Measurements from ENCODE around the gene PHETA2.
"Not testable (repeated sequence)": the region's sequence is repeated elsewhere in the genome, so short reads cannot be mapped to it uniquely, and the experiment has no call there.

Gene PHETA2

DNA sequence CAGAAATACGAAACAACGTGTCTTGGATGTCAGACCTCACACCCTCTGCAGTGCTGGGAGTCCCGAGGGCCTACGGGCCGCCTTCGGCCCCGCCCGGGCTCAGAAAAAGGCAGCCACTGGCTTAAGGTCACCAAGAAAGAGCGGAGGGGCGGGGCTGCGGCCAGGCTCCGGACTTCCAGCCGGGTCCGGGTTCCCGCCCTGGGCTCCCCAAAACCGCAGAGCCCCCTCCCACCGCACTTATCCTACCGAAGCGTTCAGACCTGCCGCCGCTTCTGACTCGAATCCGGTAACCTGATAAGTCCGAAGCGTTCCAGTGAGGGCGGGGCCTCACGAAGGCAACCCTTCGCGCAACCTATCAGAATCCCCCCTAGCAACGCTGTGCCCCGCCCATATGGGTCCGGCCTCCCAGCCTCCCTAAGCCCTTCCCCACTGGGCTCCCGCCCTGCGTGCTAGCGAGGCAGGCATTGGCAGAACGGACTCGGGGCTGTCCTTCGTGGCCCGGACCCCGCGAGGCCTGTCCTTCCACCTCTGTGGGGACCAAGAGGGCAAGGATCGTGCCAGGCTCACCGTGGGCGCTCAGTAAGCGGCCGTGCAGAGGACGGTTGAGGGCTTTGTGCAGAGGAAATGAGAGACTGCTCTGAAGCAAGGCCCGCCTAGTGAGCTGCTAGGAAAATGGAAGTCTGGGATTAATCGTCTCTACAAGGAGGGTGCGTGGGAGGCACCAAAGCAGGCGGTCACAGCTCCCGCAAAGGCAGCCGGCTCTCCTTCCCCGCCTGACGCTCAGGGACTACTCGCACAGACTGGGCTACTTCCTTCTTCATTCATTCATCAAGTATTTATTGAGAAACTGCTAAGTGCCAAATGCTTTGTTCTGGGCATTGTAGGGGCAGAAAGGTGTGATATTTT lies 3.3 kb upstream of the PHETA2 start, which contains the start of gene NAGA:
TSS of gene NAGA (minus strand) at position 296 of the 906 bp plus-strand sequence. CDS start 515 bp downstream, outside the sequence.
- DNase-seq: peak; percentile 92

DNA sequence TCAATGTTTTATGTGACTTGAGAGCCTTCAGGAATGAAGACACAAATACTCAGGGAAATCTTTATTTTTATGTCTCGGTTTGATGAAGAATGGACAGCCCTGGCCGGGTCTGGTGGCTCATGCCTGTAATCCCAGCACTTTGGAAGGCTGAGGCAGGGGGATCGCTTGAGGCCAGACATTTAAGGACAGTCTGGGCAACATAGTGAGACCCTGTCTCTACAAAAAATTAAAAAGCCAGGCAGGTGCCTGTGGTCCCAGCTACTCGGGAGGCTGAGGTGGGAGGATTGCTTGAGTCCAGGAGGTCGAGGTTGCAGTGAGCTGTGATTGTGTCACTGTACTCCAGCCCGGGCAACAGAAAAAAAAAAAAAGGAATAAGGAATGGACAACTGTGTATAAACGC lies 2.5 kb upstream of the PHETA2 start:
- not testable (repeated sequence) for DNase-seq

DNA sequence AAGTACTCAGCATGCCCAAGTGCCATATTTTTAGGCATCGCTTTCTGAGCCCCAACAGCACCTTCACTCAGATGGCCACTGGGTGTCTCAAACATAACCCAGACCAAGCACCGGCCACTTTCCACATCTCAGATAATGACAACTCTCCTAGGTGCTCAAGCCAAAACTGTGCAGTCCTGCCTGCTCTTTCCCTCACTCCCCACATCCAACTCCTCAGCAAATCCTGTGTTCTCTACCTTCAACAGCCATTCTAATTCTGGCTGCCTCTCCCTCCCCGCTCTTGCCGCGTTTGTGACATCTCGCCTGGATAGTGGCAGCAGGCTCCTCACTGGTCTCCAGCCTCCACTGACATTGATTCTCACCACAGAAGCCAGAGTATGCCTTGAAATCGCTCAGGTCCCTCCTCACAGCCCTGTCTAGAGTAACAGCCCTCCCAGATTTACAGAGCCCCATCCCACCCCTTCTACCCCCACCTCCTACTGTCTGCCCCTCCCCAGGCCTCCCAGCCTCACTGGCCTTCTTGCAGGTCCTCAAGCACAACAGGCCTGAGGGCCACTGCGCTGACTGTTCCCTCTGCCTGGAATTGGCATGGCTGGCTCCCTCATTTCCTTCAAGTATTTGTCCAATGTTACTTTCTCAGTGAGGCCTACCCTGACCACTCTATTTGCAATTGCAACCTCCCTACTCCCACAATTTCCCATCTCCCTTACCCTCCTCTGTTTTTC lies 1.3 kb upstream of the PHETA2 start:
- no peak for DNase-seq

DNA sequence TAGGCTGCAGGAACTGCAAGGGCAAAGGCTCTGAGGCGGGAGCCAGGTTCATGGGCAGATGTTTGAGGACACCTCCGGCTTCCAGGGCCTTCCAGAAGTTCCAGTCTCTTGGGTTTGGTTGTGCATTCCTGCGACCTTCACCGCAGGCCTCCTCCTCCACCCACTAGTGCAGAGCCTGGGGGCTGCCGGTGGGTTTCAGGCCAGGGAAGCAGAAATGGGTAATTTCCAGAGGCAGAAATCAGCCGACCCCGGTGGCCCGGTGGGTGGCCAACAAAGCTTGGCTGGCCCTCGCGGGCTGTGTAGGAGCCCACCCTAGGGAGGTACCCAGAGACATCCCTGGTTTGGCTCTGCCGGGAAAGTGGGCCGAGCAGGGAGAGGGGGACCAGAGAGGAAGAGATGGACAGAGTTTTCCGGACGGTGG lies 417 bp upstream of the PHETA2 start:
- DNase-seq: no peak

DNA sequence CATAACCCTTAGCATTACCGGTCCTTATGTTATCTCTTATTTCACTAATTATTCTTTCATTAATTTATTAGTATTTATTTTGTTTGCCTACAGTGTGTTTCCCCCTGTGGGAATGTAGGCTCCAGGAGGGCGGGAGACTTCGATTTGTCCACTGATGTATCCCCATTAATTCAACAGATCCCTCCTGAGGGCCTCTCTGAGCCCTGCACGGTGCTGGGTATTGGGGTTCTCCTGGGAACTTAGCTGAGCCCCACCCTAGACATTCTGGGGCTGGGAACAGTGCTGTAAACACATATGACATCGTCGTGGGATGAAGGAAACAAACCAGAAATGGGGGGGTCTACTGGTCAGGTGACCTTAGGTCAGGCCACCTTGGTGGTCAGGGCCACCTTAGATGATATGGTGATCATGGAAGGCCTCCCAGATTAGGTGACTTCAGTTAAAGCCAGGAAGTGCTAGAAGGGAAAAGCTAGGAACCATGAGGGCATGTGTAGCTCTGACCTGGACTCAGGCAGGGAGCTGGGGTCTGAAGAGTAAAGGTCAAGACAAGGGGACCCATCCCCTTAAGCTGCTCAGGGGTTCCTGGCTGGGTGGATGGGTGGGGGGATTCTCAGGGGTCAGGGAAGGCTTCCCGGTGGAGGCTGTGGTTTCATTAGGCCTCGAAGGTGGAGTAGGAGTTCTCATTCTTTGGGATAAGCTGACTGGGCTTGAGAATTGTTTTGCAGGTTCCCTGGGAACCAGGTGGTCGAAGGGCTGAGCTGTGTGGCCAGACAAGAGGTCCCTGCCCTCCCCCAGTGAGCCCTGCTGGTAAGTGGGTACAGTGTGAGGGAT lies 1.0 kb downstream of the PHETA2 start:
- no peak for DNase-seq

DNA sequence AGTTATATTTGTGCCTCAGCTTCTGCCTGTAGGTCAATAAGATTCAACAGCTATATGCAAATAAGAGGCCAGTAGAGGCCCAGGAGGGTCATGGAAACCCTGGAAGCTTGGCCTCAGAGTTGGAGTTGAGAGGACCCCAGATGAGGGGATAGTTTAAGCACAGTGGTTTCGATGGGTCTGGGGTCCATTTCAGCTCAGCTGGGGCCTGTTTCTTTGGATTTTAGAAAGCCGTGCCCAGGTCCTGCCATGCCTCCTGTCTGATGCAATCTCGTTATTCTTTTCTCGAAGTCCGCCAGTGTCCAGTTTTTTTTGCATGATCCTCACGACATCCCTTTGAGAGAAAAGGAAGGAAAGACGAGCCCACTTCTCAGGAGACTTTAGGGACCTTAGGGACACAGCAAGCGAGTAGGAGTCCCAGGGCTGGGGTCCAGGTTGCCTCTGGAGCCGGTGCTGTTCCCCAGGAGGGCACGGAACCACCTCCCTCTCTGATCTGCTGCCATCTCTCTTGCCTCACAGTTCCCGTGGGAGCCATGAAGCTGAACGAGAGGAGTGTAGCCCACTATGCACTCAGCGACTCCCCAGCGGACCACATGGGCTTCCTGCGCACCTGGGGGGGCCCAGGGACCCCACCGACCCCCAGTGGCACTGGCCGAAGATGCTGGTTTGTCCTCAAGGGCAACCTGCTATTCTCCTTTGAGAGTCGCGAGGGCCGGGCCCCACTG lies 2.9 kb downstream of the PHETA2 start:
- DNase-seq: no peak

DNA sequence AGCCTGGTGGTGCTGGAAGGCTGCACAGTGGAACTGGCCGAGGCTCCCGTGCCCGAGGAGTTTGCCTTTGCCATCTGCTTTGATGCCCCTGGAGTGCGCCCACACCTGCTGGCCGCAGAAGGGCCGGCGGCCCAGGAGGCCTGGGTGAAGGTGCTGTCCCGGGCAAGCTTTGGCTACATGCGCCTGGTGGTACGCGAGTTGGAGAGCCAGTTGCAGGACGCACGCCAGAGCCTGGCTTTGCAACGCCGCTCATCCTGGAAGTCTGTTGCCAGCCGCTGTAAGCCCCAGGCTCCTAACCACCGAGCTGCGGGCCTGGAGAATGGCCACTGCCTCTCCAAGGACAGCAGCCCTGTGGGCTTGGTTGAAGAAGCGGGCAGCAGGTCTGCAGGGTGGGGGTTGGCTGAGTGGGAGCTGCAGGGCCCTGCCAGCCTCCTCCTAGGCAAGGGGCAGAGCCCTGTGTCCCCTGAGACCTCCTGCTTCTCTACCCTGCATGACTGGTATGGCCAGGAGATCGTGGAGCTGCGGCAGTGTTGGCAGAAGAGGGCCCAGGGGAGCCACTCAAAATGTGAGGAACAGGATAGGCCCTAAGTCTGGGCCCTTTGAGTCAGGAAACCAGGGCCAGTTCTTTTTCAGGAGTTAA lies 3.6 kb downstream of the PHETA2 start:
- DNase-seq: no peak

DNA sequence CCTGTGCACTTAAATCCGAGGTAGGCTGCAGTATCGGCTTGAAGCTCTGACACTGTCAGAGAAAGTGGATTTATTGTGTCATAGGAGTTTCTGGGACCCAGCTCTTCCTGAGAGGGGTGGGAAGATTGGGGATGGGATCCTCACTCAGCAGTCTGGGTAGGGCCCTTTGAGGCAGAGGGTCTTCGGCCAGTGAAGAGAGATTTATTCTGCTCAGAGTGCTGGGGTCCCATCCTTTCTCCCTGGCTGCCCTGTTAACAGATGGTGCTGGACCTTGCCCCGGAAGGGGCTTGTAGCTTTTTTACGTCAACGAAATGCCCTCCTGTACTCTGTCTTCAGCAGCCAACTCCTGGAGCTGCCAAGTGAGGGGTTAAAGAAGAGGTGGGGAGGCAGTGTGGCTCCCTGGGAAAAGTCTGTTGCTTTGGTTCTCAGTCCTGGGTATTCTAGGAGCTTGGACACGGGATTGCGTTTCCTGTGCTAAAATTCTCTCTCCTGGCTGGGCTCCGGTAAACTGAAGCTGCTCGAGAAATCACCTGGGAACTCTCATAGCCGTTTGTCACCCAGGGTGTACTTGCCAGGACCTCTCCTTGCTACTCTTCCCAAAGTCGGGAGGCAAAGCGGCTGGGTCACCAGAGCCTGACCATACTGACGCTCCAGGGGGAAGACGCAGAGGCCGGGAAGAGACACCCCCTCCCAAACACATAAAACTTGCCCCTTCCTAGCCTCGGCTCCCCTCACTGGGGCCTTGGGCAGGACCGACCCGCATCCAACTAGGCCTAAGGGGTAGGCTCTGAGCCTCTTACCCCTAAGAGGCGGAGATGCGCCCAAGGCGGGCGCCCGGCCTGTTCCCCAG lies 4.6 kb downstream of the PHETA2 start:
- DNase-seq: no peak

DNA sequence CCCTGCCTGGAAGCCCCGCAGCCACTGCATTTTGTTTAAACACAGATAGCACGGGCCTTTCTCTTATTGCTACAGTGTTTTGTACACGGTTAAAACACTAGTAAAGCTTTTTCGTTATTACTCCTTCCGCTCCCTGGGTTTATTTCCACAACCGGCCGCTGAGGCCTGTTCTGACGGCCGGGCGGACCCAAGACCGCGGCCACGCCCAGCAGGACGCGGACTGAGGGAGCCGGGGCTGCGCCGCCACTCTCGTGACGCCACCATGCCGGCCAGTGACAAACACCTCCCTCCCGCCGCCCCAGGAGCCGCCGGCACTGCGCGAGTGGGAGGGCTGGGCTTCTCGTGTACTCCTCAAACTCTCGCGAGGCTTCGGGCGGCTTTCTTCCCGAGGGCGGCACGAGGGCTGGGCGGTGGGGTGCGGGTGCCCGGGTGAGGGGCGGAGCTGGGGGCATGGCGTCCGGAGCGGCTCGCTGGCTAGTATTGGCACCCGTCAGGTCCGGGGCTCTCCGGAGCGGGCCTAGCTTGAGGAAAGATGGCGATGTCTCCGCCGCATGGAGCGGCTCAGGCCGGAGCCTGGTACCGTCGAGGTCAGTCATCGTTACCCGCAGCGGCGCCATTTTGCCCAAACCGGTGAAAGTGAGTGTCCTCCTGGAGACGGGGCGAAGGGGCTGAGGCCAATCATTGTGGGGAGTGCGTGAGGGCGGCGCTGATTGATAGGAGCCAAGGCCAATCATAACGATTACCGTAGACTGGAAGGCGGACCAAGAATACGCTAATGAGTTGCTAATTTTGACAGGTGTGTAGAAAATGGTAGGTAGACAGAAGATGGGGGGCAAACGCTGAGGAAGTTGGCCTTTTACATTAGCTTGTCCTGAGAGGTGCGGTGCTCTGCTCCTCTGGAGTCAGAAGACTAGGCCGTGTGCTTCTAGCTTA lies 5.5 kb downstream of the PHETA2 start, which contains the start of gene SMDT1:
TSS of gene SMDT1 (plus strand) at position 382 of the 933 bp plus-strand sequence. CDS start at position 451, 69 bp downstream.
- peak; percentile 98 for DNase-seq

DNA sequence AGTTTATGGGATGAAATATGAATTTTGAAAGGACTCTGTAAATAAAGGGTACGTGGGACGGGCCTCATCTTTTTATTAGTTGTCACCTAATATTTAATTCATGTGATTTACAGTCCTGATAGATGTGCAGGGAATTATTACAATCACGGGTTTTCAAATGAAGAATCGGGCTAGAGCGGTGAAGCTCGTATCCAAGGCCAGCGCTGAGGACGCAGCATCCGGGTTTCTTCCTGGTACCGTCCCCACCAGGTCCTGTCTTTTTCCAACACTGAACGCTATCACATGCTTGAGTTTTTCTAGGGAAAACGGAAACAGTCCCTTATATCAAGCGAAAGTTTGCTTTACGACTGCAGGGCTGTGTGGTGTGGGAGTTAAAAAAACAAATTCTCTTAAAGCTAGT lies 6.2 kb downstream of the PHETA2 start:
- DNase-seq: no peak

DNA sequence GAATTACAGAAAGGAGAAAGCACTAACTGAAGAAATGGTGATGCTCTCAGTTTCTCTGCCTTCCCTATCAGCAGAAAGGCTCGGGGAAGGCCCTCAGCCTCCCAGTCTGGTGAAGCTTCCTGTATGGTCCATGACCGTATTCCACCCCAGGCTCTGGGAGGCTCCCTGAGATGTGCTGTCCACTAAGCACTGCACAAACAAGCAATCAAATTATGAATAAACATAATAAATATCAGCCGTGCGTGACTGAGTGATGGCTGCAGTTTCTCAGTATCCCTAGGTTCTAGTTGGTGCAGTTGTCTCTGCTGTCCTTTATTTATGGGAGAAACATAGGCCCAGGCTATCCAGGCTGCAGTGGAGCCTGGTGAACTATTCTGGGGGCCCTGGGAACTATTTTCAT lies 9.1 kb downstream of the PHETA2 start:
- no peak for DNase-seq

DNA sequence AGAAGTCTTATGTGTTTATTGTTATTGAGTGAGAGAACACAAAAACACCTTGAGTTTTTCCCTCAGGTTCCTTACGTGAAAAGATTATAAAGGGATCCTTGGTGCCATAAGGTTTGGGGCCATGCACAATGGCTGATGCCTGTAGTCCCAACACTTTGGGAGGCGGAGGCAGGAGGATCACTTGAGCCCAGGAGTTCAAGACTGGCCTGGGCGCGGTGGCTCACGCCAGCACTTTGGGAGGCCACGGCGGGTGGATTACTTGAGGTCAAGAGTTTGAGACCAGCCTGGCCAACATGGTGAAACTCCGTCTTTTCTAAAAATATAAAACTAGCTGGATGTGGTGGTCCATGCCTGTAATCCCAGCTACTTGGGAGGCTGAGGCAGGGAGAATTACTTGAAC lies 10.8 kb downstream of the PHETA2 start:
- DNase-seq: no peak

DNA sequence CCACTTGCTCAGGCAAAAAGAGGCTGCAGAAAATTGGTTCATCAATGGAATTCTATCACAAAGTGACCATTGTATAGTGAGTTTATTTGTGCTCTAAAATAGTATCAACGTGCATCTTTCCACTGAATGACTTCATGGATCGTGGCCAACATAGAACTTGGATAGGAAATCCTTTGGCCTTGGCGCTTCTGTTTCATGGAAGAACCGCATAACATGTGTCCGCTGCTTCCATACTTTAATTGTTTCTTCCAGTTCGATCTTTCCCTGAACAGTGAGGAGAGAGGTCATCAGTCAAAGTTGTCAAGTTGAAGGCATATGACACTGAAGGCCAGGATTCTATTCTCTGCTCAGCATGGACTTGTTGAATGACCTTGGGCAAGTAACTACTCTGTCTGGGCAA lies 12.0 kb downstream of the PHETA2 start:
- DNase-seq: no peak

DNA sequence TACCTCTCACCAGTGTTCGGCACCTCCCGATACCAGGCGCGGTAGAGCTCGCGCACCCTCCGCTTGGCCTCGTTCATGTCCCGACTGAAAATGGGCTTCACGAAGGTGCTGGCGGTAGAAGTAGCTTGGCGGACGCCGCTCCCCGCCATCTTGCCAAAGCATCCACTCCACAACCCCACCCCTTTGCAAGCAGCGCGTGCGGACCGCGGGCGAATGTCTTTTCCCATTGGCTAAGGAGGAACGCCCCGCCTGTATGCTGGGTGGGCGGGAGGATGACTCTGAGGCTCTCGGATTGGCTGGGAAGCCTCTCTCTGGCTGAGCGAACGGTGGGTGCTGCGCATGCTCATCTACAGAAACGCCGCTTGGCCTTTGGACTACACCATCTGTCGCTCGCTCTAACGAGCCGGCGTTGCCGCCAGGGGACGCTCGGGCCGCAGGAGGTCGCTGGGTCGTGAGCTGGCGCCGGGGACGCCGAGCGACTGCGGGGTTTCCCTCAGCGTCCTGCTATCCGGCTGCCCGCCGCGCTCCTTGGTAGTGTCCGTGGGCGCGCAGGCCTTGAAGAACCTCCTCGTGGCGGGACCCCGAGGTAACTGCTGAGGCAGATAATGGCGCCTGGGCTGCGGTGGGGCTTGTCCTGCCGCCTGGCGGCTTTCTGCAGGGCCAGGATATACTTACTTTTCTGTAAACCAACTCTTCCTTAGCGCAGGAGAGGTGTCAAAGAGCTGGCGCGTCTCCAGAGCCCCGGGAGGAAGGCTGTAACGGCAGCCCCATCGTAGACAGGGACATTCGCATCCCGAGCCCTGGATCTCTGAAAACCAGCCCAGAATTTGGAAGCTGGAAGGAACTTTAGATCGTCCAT lies 16.8 kb downstream of the PHETA2 start, which contains the start of gene NDUFA6:
TSS of gene NDUFA6 (minus strand) at position 177 of the 859 bp plus-strand sequence. CDS start at position 149, 28 bp downstream.
- peak; percentile 95 for DNase-seq

DNA sequence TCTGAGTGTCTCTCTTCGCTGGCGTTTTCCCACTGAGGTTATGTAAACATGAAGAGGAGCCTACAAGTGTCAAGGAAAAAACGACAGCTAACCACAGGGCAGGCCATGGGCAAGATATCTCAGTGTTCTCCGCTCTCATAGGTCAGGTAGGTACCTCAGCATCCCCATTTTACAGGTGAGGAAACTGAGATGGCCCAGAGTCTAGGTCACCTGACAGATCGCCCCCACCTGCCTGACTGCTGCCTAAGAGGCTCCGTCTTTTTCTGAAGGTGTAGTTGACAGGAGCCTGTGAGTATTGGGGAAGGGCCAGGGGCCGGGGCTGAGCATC lies 17.4 kb downstream of the PHETA2 start:
- DNase-seq: no peak

DNA sequence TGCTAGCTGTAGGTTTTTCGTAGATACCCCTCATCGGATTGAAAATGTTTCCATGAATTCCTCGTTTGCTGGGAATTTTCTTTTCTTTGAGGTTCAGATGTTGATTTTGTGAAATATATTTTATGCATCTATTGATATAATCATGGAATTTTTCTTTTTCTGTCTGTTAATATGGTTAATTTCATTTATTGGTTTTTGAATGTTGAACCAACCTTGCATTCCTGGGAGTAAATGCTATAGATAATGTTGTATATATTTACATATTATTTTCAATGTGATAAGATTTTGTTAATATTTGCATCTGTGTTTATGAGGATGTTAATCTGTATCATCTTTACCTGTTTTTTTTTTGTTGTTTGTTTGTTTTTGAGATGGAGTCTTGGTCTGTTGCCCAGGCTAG lies 27.2 kb downstream of the PHETA2 start:
- DNase-seq: no peak

DNA sequence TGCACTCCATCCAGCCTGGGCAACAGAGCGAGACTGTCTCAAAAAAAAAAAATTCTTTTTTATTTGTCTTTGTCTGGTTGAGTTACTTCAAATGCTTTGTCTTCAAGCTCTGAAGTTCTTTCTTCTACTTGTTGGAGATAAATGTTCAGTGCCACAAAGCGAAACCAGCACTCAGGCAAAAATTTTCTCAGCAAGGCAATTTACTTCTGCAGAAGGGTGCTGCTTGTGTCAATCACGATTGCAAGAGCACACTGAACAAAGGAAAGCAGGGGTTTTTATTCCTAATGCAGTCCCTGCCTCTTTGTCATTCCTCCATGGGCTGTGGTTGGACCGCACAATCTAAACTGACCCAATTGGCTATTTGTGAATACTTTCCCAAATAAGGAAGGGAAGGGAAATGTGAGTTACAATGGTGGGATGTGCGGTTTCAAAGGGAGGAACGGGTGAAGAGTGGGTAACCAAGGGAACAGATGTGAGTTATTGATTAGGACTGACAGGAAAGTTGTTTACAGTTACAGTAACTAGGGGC lies 30.3 kb downstream of the PHETA2 start:
- DNase-seq: not testable (repeated sequence)

DNA sequence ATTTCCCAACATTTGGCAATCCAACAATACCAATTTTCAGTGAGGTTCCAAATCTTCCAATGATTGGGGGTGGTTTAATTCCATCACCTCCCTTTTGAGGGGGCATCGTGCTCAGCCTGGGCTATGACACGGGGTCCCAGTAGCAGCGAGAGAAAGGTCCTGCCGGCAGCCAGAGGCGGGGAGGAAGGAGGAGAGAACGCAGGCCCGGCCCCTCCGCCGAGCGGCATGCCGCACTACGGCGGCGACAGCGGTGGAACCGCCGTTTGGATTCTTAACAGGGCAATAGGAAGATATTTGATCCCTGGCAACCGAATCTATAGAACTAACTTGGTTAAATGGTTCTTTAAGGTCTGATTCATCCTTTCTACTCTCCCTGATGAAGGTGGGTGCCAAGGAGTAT lies 34.8 kb downstream of the PHETA2 start:
- no peak for DNase-seq

All from NCI-H748 treated with DMSO at 0.1 percent for 48 hours (cell line).